Loucy (cell line): ENCODE data around the gene PCDHA11.
A peak's percentile ranks its signal among the peaks of the same experiment; 100 is the strongest.

Experiments
- H2AFZ ChIP-seq: fragments of 200-600 bp; sonication (generic); 2 replicates; pipeline ENCODE4 v1.6.0; 2016; ENCODE audit warnings: antibody characterized with exemption, mild to moderate bottlenecking, low read length, moderate library complexity
- H3F3A ChIP-seq: fragments of 200-600 bp; 2 replicates; pipeline ENCODE4 v1.6.0; 2016; ENCODE audit warnings: antibody characterized with exemption, low read depth, mild to moderate bottlenecking
- H3K27me3 ChIP-seq: fragments of 200-600 bp; sonication (generic); 2 replicates; pipeline ENCODE4 v1.6.1; 2014; ENCODE audit warnings: low read length, mild to moderate bottlenecking; ENCODE audit not compliant: insufficient read depth, poor library complexity, severe bottlenecking
- H3K36me3 ChIP-seq: fragments of 200-600 bp; sonication (generic); 2 replicates; pipeline ENCODE4 v1.6.1; 2016; ENCODE audit warnings: low read length; ENCODE audit not compliant: insufficient read depth
- H3K4me1 ChIP-seq: fragments of 200-600 bp; sonication (generic); 2 replicates; pipeline ENCODE4 v1.5.1; 2014; ENCODE audit warnings: low read length, mild to moderate bottlenecking; ENCODE audit not compliant: insufficient read depth, poor library complexity, severe bottlenecking
- H3K4me2 ChIP-seq: fragments of 200-600 bp; sonication (generic); 2 replicates; pipeline ENCODE4 v1.6.0; 2014; ENCODE audit warnings: antibody characterized with exemption, low read length, low read depth, mild to moderate bottlenecking; ENCODE audit not compliant: poor library complexity, severe bottlenecking
- H3K4me3 ChIP-seq: fragments of 200-600 bp; sonication (generic); 2 replicates; pipeline ENCODE4 v1.5.1; 2014; ENCODE audit warnings: low read length, mild to moderate bottlenecking, mixed read lengths; ENCODE audit not compliant: poor library complexity, severe bottlenecking
- H3K79me2 ChIP-seq: fragments of 200-600 bp; sonication (generic); 2 replicates; pipeline ENCODE4 v1.6.1; 2014; ENCODE audit warnings: low read length; ENCODE audit not compliant: insufficient read depth
- H3K9ac ChIP-seq: fragments of 200-600 bp; sonication (generic); 2 replicates; pipeline ENCODE4 v1.6.0; 2014; ENCODE audit warnings: mild to moderate bottlenecking, low read depth, low read length, moderate library complexity; ENCODE audit not compliant: poor library complexity, severe bottlenecking
- H3K9me2 ChIP-seq: fragments of 200-600 bp; sonication (generic); replicated peaks from 2 replicates; pipeline ENCODE4 v1.6.1; 2016; ENCODE audit warnings: low read depth, low read length, mixed read lengths
- H3K9me3 ChIP-seq: fragments of 200-600 bp; sonication (generic); 2 replicates; pipeline ENCODE4 v1.6.1; 2014; ENCODE audit warnings: mild to moderate bottlenecking, antibody characterized with exemption, low read length, low read depth; ENCODE audit not compliant: insufficient read depth
- H4K20me1 ChIP-seq: fragments of 200-600 bp; sonication (generic); 2 replicates; pipeline ENCODE4 v1.6.0; 2014; ENCODE audit warnings: antibody characterized with exemption, low read length, mild to moderate bottlenecking; ENCODE audit not compliant: insufficient read depth, poor library complexity, severe bottlenecking
- EZH2phosphoT487 ChIP-seq: fragments of 200-600 bp; IDR thresholded peaks from 2 replicates; pipeline ENCODE4 v1.6.1; 2018; ENCODE audit warnings: antibody characterized with exemption, mild to moderate bottlenecking, moderate library complexity, borderline replicate concordance
- TF ChIP-seq, protein P1 (sequence below): fragments of 200-600 bp; sonication (generic); conservative IDR thresholded peaks from 2 replicates; pipeline ENCODE4 v1.5.1; 2014; ENCODE audit warnings: mild to moderate bottlenecking, antibody characterized with exemption, low read length

Gene PCDHA11

GRCh38 chr5:140862441-140863295 is 6.1 kb upstream of the PCDHA11 start:
- Histone ChIP-seq H4K20me1 (no peaks in the 10 kb centered on the region), H2AFZ (no peak overlapping the region), H3K4me1 (no peaks in the 10 kb centered on the region), H3K9ac (no peak overlapping the region), H3K9me2 (no peaks in the 10 kb centered on the region), H3F3A (no peaks in the 10 kb centered on the region), H3K4me3 (no peak overlapping the region), H3K79me2 (no peaks in the 10 kb centered on the region), H3K36me3 (no peaks in the 10 kb centered on the region), H3K4me2 (no peak overlapping the region), H3K27me3 (no peaks in the 10 kb centered on the region), H3K9me3 (no peaks in the 10 kb centered on the region)
- no peak for TF ChIP-seq EZH2phosphoT487
- TF ChIP-seq, protein P1, sequence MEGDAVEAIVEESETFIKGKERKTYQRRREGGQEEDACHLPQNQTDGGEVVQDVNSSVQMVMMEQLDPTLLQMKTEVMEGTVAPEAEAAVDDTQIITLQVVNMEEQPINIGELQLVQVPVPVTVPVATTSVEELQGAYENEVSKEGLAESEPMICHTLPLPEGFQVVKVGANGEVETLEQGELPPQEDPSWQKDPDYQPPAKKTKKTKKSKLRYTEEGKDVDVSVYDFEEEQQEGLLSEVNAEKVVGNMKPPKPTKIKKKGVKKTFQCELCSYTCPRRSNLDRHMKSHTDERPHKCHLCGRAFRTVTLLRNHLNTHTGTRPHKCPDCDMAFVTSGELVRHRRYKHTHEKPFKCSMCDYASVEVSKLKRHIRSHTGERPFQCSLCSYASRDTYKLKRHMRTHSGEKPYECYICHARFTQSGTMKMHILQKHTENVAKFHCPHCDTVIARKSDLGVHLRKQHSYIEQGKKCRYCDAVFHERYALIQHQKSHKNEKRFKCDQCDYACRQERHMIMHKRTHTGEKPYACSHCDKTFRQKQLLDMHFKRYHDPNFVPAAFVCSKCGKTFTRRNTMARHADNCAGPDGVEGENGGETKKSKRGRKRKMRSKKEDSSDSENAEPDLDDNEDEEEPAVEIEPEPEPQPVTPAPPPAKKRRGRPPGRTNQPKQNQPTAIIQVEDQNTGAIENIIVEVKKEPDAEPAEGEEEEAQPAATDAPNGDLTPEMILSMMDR: no peak

DNA sequence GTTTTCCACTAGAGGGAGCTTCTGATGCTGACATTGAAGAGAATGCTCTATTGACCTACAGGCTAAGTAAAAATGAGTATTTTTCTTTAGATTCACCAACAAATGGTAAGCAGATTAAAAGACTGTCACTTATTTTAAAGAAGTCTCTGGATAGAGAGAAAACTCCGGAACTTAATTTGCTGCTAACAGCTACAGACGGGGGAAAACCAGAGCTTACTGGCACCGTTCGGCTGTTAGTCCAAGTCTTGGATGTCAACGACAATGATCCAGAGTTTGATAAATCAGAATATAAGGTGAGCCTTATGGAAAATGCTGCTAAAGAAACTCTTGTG is 764 bp downstream of the PCDHA11 start:
- H3F3A ChIP-seq: no peaks in the 10 kb centered on the region
- TF ChIP-seq, protein P1: peak; percentile 25; the same call in 1 of the 2 replicates
- no peak for TF ChIP-seq EZH2phosphoT487
- H3K4me1 ChIP-seq: no peaks in the 10 kb centered on the region
- H3K79me2 ChIP-seq: no peaks in the 10 kb centered on the region
- H3K4me3 ChIP-seq: no peak overlapping the region
- no peaks in the 10 kb centered on the region for H3K36me3 ChIP-seq
- no peak overlapping the region for H2AFZ ChIP-seq
- no peaks in the 10 kb centered on the region for H3K27me3 ChIP-seq
- H3K9me2 ChIP-seq: no peaks in the 10 kb centered on the region
- no peaks in the 10 kb centered on the region for H3K9me3 ChIP-seq
- H3K4me2 ChIP-seq: no peak overlapping the region
- no peak overlapping the region for H3K9ac ChIP-seq
- H4K20me1 ChIP-seq: no peaks in the 10 kb centered on the region

DNA sequence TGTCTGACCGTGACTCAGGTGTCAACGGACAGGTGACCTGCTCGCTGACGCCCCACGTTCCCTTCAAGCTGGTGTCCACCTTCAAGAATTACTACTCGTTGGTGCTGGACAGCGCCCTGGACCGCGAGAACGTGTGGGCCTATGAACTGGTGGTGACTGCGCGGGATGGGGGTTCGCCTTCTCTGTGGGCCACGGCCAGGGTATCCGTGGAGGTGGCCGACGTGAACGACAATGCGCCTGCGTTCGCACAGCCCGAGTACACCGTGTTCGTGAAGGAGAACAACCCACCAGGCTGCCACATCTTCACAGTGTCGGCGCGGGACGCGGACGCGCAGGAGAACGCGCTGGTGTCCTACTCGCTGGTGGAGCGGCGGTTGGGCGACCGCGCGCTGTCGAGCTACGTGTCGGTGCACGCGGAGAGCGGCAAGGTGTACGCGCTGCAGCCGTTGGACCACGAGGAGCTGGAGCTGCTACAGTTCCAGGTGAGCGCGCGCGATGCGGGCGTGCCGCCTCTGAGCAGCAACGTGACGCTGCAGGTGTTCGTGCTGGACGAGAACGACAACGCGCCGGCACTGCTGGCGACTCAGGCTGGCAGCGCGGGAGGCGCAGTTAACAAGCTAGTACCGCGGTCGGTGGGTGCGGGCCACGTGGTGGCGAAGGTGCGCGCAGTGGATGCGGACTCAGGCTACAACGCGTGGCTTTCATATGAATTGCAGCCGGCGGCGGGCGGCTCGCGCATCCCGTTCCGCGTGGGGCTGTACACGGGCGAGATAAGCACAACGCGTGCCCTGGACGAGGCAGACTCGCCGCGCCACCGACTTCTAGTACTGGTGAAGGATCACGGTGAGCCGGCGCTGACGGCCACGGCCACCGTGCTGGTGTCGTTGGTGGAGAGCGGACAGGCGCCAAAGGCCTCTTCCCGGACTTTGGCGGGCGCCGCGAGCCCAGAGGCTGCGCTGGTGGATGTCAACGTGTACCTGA is 1.8 kb downstream of the PCDHA11 start:
- H3K9me3 ChIP-seq: no peaks in the 10 kb centered on the region
- H3K9ac ChIP-seq: no peak overlapping the region
- H3K4me2 ChIP-seq: no peak overlapping the region
- H3K79me2 ChIP-seq: no peaks in the 10 kb centered on the region
- no peaks in the 10 kb centered on the region for H3K36me3 ChIP-seq
- H3K4me3 ChIP-seq: no peak overlapping the region
- TF ChIP-seq EZH2phosphoT487: no peak
- TF ChIP-seq, protein P1: no peak
- no peaks in the 10 kb centered on the region for H3F3A ChIP-seq
- H2AFZ ChIP-seq: no peak overlapping the region
- H3K27me3 ChIP-seq: no peaks in the 10 kb centered on the region
- H3K4me1 ChIP-seq: no peaks in the 10 kb centered on the region
- H3K9me2 ChIP-seq: no peaks in the 10 kb centered on the region
- no peaks in the 10 kb centered on the region for H4K20me1 ChIP-seq
